MM.1S (cell line): Measurements from ENCODE around the gene TESK2.
A peak's percentile ranks its signal among the peaks of the same experiment; 100 is the strongest.
"Not testable (repeated sequence)": the region's sequence is repeated elsewhere in the genome, so short reads cannot be mapped to it uniquely, and the experiment has no call there.

Experiments used
- DNase-seq: peaks from one replicate; pipeline ENCODE4 v3.0.0-alpha.2; 2015
- H2AFZ ChIP-seq: fragments of 300-600 bp; sonication (generic); 2 replicates; pipeline ENCODE4 v1.6.0; 2016; ENCODE audit warnings: antibody characterized with exemption, low read length
- H3F3A ChIP-seq: fragments of 300-600 bp; sonication (generic); 2 replicates; pipeline ENCODE4 v1.6.1; 2016; ENCODE audit warnings: mild to moderate bottlenecking, antibody characterized with exemption, low read length, moderate library complexity, mixed read lengths; ENCODE audit not compliant: insufficient read depth
- H3K27ac ChIP-seq: fragments of 300-600 bp; sonication (generic); 2 replicates; pipeline ENCODE4 v1.5.1; 2016; ENCODE audit warnings: mild to moderate bottlenecking, low read length
- H3K27me3 ChIP-seq: fragments of 300-600 bp; sonication (generic); replicated peaks from 2 replicates; pipeline ENCODE4 v1.6.0; 2016; ENCODE audit warnings: low read length; ENCODE audit not compliant: insufficient read depth
- H3K36me3 ChIP-seq: fragments of 300-600 bp; sonication (generic); replicated peaks from 2 replicates; pipeline ENCODE4 v1.6.1; 2016; ENCODE audit warnings: mild to moderate bottlenecking, low read length, mixed read lengths; ENCODE audit not compliant: insufficient read depth
- H3K4me1 ChIP-seq: fragments of 300-600 bp; sonication (generic); 2 replicates; pipeline ENCODE4 v1.6.1; 2016; ENCODE audit warnings: low read length, mixed read lengths
- H3K4me2 ChIP-seq: fragments of 300-600 bp; sonication (generic); 2 replicates; pipeline ENCODE4 v1.6.0; 2016; ENCODE audit warnings: low read depth, low read length
- H3K4me3 ChIP-seq: fragments of 300-600 bp; sonication (generic); 2 replicates; pipeline ENCODE4 v1.5.1; 2016; ENCODE audit warnings: low read length, mixed read lengths
- H3K79me2 ChIP-seq: fragments of 300-600 bp; sonication (generic); 2 replicates; pipeline ENCODE4 v1.6.1; 2016; ENCODE audit warnings: mixed run types, low read length, mixed read lengths
- H3K9ac ChIP-seq: fragments of 300-600 bp; sonication (generic); 2 replicates; pipeline ENCODE4 v1.6.1; 2016; ENCODE audit warnings: low read length, mixed read lengths
- H3K9me2 ChIP-seq: fragments of 300-600 bp; sonication (generic); replicated peaks from 2 replicates; pipeline ENCODE4 v1.6.1; 2016; ENCODE audit warnings: mild to moderate bottlenecking, low read length, mixed read lengths; ENCODE audit not compliant: insufficient read depth
- H3K9me3 ChIP-seq: fragments of 300-600 bp; sonication (generic); replicated peaks from 2 replicates; pipeline ENCODE4 v1.6.1; 2016; ENCODE audit warnings: mild to moderate bottlenecking, low read length, mixed read lengths; ENCODE audit not compliant: insufficient read depth
- H4K20me1 ChIP-seq: fragments of 300-600 bp; sonication (generic); 2 replicates; pipeline ENCODE4 v1.6.1; 2016; ENCODE audit warnings: mild to moderate bottlenecking, low read length, moderate library complexity, mixed read lengths; ENCODE audit not compliant: insufficient read depth
- CTCF ChIP-seq: fragments of 300-600 bp; sonication (generic); IDR thresholded peaks from 2 replicates; pipeline ENCODE4 v1.5.1; 2016; ENCODE audit warnings: antibody characterized with exemption, low read length, mixed read lengths
- EZH2 ChIP-seq: fragments of 300-600 bp; sonication (generic); optimal IDR thresholded peaks from 2 replicates; pipeline ENCODE3; 2017; ENCODE audit warnings: low read depth, mild to moderate bottlenecking, antibody characterized with exemption, low read length, mixed read lengths
- EZH2phosphoT487 ChIP-seq: fragments of 300-600 bp; sonication (generic); IDR thresholded peaks from 2 replicates; pipeline ENCODE4 v1.6.1; 2018; ENCODE audit warnings: antibody characterized with exemption, low read length

TESK2 gene

GRCh38 chr1:45473302-45473701, 17.7 kb downstream of the TESK2 start:
- Histone ChIP-seq H3K4me1 (peaks cover 20% of the 10 kb centered on the region), H3K9ac (no peak overlapping the region), H3F3A (peaks cover 10% of the 10 kb centered on the region; the same call in 1 of the 2 replicates), H3K27ac (no peak overlapping the region), H4K20me1 (no peaks in the 10 kb centered on the region), H3K9me2 (no peaks in the 10 kb centered on the region), H3K79me2 (no peaks in the 10 kb centered on the region), H3K36me3 (no peaks in the 10 kb centered on the region), H2AFZ (no peak overlapping the region), H3K27me3 (no peaks in the 10 kb centered on the region), H3K4me2 (no peak overlapping the region), H3K9me3 (no peaks in the 10 kb centered on the region), H3K4me3 (no peak overlapping the region)
- TF ChIP-seq EZH2phosphoT487: no peak
- TF ChIP-seq CTCF: no peak
- TF ChIP-seq EZH2: no peak
- DNase-seq: peak; percentile 14

GRCh38 chr1:45470306-45470798, 20.6 kb downstream of the TESK2 start:
- DNase-seq: peak; percentile 15
- Histone ChIP-seq H2AFZ (no peak overlapping the region), H4K20me1 (no peaks in the 10 kb centered on the region), H3F3A (peaks cover 6% of the 10 kb centered on the region; the same call in 1 of the 2 replicates), H3K9ac (no peak overlapping the region), H3K27me3 (no peaks in the 10 kb centered on the region), H3K4me1 (peaks cover 20% of the 10 kb centered on the region), H3K79me2 (no peaks in the 10 kb centered on the region), H3K9me2 (no peaks in the 10 kb centered on the region), H3K9me3 (no peaks in the 10 kb centered on the region), H3K4me2 (peak overlapping the region; percentile 2; the same call in 1 of the 2 replicates), H3K4me3 (no peak overlapping the region), H3K27ac (no peak overlapping the region), H3K36me3 (no peaks in the 10 kb centered on the region)
- TF ChIP-seq EZH2 (no peak), EZH2phosphoT487 (no peak), CTCF (no peak)

- H3K27me3 ChIP-seq, DNase-seq, H3K4me3 ChIP-seq, H3K9ac ChIP-seq, H3K4me2 ChIP-seq, H3K36me3 ChIP-seq, H3K27ac ChIP-seq, H4K20me1 ChIP-seq, H3K9me3 ChIP-seq, H3K79me2 ChIP-seq, H3K9me2 ChIP-seq, H3F3A ChIP-seq, H2AFZ ChIP-seq: not testable (repeated sequence)
- peaks cover 15% of the 10 kb centered on the region for H3K4me1 ChIP-seq
Measured at GRCh38 chr1:45467353-45467752, 23.6 kb downstream of the TESK2 start.

GRCh38 chr1:45465277-45465676, 25.7 kb downstream of the TESK2 start:
- H3K27ac ChIP-seq: no peak overlapping the region
- H3K4me3 ChIP-seq: no peak overlapping the region
- H3K9me2 ChIP-seq: no peaks in the 10 kb centered on the region
- TF ChIP-seq EZH2phosphoT487 (no peak), CTCF (no peak), EZH2 (no peak)
- H3K4me2 ChIP-seq: no peak overlapping the region
- H3K27me3 ChIP-seq: no peaks in the 10 kb centered on the region
- no peak for DNase-seq
- H3K36me3 ChIP-seq: no peaks in the 10 kb centered on the region
- no peaks in the 10 kb centered on the region for H4K20me1 ChIP-seq
- H3K4me1 ChIP-seq: peaks cover 10% of the 10 kb centered on the region
- no peaks in the 10 kb centered on the region for H3F3A ChIP-seq
- H3K9ac ChIP-seq: no peak overlapping the region
- no peaks in the 10 kb centered on the region for H3K79me2 ChIP-seq
- H2AFZ ChIP-seq: no peak overlapping the region
- H3K9me3 ChIP-seq: no peaks in the 10 kb centered on the region
